ENCODE results near the gene SMARCC2.

Gene SMARCC2

GRCh38 chr12:56230432-56231183 lies 41.3 kb upstream of the SMARCC2 start:
- H3F3A ChIP-seq (ENCODE audit: insufficient read depth, low read length): no peaks in the 10 kb centered on the region; the same call in 1 of the 2 replicates
- H3K4me3 ChIP-seq (ENCODE audit: low read length): no peak overlapping the region
- no peaks in the 10 kb centered on the region for H4K20me1 ChIP-seq (ENCODE audit: insufficient read depth, low read length)
- H3K4me1 ChIP-seq (ENCODE audit: low read length): no peaks in the 10 kb centered on the region
- no peak for TF ChIP-seq EZH2phosphoT487 (IDR thresholded peaks at IDR 0.05; ENCODE audit: low read length)
- TF ChIP-seq EZH2 (optimal IDR thresholded peaks at IDR 0.05; ENCODE audit: low read depth, low read length): no peak
- TF ChIP-seq CTCF (IDR thresholded peaks at IDR 0.05; ENCODE audit: low read length): no peak
- H3K27me3 ChIP-seq (replicated peaks; ENCODE audit: insufficient read depth, low read length): no peaks in the 10 kb centered on the region
- no peaks in the 10 kb centered on the region for H3K36me3 ChIP-seq (replicated peaks; ENCODE audit: insufficient read depth, low read length)
- H3K9me3 ChIP-seq (replicated peaks; ENCODE audit: insufficient read depth, low read length): no peaks in the 10 kb centered on the region
- no peak overlapping the region for H3K27ac ChIP-seq (ENCODE audit: low read length)
- 0 out of 2 replicates have a peak, but pooled peaks cover under 1% of the 10 kb centered on the region for H3K79me2 ChIP-seq (ENCODE audit: low read length)
- no peak overlapping the region for H3K9ac ChIP-seq (ENCODE audit: low read length)
- H2AFZ ChIP-seq (ENCODE audit: low read length): no peak overlapping the region
- no peak for DNase-seq
- H3K4me2 ChIP-seq (ENCODE audit: low read depth, low read length): no peak overlapping the region
- no peaks in the 10 kb centered on the region for H3K9me2 ChIP-seq (replicated peaks; ENCODE audit: insufficient read depth, low read length)

DNA sequence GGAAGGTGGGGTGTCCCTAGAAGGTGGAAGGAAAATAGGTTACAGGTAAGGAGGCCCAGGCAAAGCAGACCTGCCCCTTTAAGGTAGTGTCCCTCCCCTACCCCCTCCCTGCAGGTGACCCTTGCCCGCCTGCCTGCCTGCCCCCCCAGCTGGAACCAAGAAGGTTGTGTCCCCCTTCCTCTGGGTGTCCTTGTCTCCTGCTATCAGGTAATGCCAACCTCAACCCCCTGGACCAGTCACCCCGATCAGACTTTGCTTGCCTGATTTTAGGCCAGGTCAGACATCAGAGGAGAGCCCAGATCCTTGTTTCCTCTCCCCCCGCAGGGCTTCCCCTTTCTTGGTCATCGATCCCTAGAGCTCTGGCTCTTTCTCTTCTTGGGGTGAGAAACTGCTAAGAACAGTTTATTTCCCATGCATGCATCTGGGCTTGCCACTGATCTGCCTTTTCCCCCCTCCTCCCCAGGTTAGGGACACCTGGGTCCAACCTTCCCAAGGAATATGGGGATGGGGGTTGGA lies 40.7 kb upstream of the SMARCC2 start, which contains the start of gene SLC39A5:
Gene SLC39A5 (plus strand): TSS at position 136 of the 516 bp plus-strand sequence. CDS start 1,224 bp downstream, outside the sequence.
- Histone ChIP-seq H3K9me3 (replicated peaks; ENCODE audit: insufficient read depth, low read length) (no peaks in the 10 kb centered on the region), H3K4me3 (ENCODE audit: low read length) (no peak within 1 kb of the TSS), H3F3A (ENCODE audit: insufficient read depth, low read length) (no peaks in the 10 kb centered on the region; the same call in 1 of the 2 replicates), H3K4me2 (ENCODE audit: low read depth, low read length) (no peak within 1 kb of the TSS), H3K79me2 (ENCODE audit: low read length) (peaks cover 6% of the 10 kb centered on the region), H3K27me3 (replicated peaks; ENCODE audit: insufficient read depth, low read length) (no peaks in the 10 kb centered on the region), H4K20me1 (ENCODE audit: insufficient read depth, low read length) (no peaks in the 10 kb centered on the region), H3K4me1 (ENCODE audit: low read length) (peaks cover 3% of the 10 kb centered on the region; the same call in 1 of the 2 replicates), H3K9ac (ENCODE audit: low read length) (no peak within 1 kb of the TSS), H3K9me2 (replicated peaks; ENCODE audit: insufficient read depth, low read length) (no peaks in the 10 kb centered on the region), H3K27ac (ENCODE audit: low read length) (no peak within 1 kb of the TSS), H2AFZ (ENCODE audit: low read length) (no peak within 1 kb of the TSS), H3K36me3 (replicated peaks; ENCODE audit: insufficient read depth, low read length) (no peaks in the 10 kb centered on the region)
- no peak for DNase-seq
- TF ChIP-seq EZH2phosphoT487 (IDR thresholded peaks at IDR 0.05; ENCODE audit: low read length) (no peak), CTCF (IDR thresholded peaks at IDR 0.05; ENCODE audit: low read length) (no peak), EZH2 (optimal IDR thresholded peaks at IDR 0.05; ENCODE audit: low read depth, low read length) (no peak)

DNA sequence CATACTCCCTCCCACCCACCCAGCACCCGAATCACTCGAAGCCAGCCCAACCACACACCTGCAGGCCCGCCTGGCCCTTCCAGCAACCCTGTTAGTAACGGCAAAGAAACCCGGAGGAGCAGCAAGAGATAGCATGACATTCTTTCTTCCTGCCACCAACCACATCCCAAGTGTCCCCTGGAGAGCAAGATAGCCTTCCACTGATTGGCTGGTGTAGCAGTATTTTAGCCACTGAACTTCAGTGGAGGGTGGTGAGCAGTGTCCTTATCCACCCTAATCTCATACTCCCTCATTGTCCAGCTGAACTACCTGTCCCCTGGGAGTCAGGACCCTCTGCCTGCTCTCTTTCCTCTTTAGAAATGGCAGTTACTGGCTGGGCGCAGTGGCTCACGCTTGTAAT lies 39.8 kb upstream of the SMARCC2 start:
- no peak overlapping the region for H3K4me2 ChIP-seq (ENCODE audit: low read depth, low read length)

More for the DNA sequence above, 39.8 kb upstream of the SMARCC2 start:
- Histone ChIP-seq H3F3A (ENCODE audit: insufficient read depth, low read length) (no peaks in the 10 kb centered on the region; the same call in 1 of the 2 replicates), H3K4me3 (ENCODE audit: low read length) (no peak overlapping the region), H3K27me3 (replicated peaks; ENCODE audit: insufficient read depth, low read length) (no peaks in the 10 kb centered on the region), H3K9me2 (replicated peaks; ENCODE audit: insufficient read depth, low read length) (no peaks in the 10 kb centered on the region), H4K20me1 (ENCODE audit: insufficient read depth, low read length) (no peaks in the 10 kb centered on the region), H3K4me1 (ENCODE audit: low read length) (peaks cover 5% of the 10 kb centered on the region; the same call in 1 of the 2 replicates), H3K36me3 (replicated peaks; ENCODE audit: insufficient read depth, low read length) (no peaks in the 10 kb centered on the region), H3K9ac (ENCODE audit: low read length) (no peak overlapping the region), H3K79me2 (ENCODE audit: low read length) (peaks cover 13% of the 10 kb centered on the region), H3K9me3 (replicated peaks; ENCODE audit: insufficient read depth, low read length) (no peaks in the 10 kb centered on the region), H2AFZ (ENCODE audit: low read length) (no peak overlapping the region), H3K27ac (ENCODE audit: low read length) (no peak overlapping the region)
- TF ChIP-seq EZH2phosphoT487 (IDR thresholded peaks at IDR 0.05; ENCODE audit: low read length) (no peak), CTCF (IDR thresholded peaks at IDR 0.05; ENCODE audit: low read length) (no peak), EZH2 (optimal IDR thresholded peaks at IDR 0.05; ENCODE audit: low read depth, low read length) (no peak)
- DNase-seq: no peak

Measured in MM.1S (cell line).